Epithelial cell of proximal tubule (primary cell): ENCODE data around the gene MAP3K15. TPM values are rescaled to one million over a fixed set of nuclear protein-coding genes. Genes with fewer than 3 reads are reported as not detected.

Source experiments
- DNase-seq: peaks from one replicate; pipeline ENCODE4 v3.0.0-alpha.2; 2011; ENCODE audit warnings: low read depth
- H3K4me3 ChIP-seq: 2 replicates; pipeline ENCODE4 v1.5.1; 2011; ENCODE audit warnings: low read depth, mild to moderate bottlenecking, low read length
- CTCF ChIP-seq: conservative IDR thresholded peaks from 2 replicates; pipeline ENCODE4 v1.5.1; 2012; ENCODE audit warnings: low read depth, mild to moderate bottlenecking, low read length
- total RNA-seq: library from RNA; depleted of rRNA; stranded (reverse); fragments of >200 nt; gene quantifications from 2 replicates; pipeline ENCODE4 v1.2.3, GENCODE V29; 2015

The MAP3K15 gene
- total RNA-seq, 1 donor from 2014 or later = 6.1 TPM

- H3K4me3 ChIP-seq = peak overlapping the region; percentile 40
- TF ChIP-seq CTCF = no peak
- DNase-seq = no peak
These were observed 142.6 kb downstream of the MAP3K15 start for GRCh38 chrX:19372547-19373331.

- H3K4me3 ChIP-seq = peak overlapping the region; percentile 40
- DNase-seq = no peak
- peak; percentile 73 for TF ChIP-seq CTCF
These were observed 143.2 kb downstream of the MAP3K15 start for GRCh38 chrX:19372170-19372546.

GRCh38 chrX:19370061-19370460 is 145.2 kb downstream of the MAP3K15 start:
- no peak for DNase-seq

GRCh38 chrX:19368576-19368975 is 146.7 kb downstream of the MAP3K15 start:
- no peak for TF ChIP-seq CTCF
- DNase-seq = no peak
- H3K4me3 ChIP-seq = no peak overlapping the region

More at GRCh38 chrX:19370061-19370460, 145.2 kb downstream of the MAP3K15 start:
- TF ChIP-seq CTCF = no peak
- H3K4me3 ChIP-seq = no peak overlapping the region

GRCh38 chrX:19361701-19362100 is 153.6 kb downstream of the MAP3K15 start:
- H3K4me3 ChIP-seq = no peak overlapping the region
- no peak for TF ChIP-seq CTCF
- DNase-seq = no peak

- no peak overlapping the region for H3K4me3 ChIP-seq
- DNase-seq = no peak
- no peak for TF ChIP-seq CTCF
These were observed 154.4 kb downstream of the MAP3K15 start for GRCh38 chrX:19360903-19361302.

GRCh38 chrX:19358521-19358920 is 156.8 kb downstream of the MAP3K15 start:
- DNase-seq = no peak
- TF ChIP-seq CTCF = no peak
- H3K4me3 ChIP-seq = no peak overlapping the region
